Measurements from ENCODE around the gene MAEA.
"Not testable (repeated sequence)": the region's sequence is repeated elsewhere in the genome, so short reads cannot be mapped to it uniquely, and the experiment has no call there.

The MAEA gene

DNA sequence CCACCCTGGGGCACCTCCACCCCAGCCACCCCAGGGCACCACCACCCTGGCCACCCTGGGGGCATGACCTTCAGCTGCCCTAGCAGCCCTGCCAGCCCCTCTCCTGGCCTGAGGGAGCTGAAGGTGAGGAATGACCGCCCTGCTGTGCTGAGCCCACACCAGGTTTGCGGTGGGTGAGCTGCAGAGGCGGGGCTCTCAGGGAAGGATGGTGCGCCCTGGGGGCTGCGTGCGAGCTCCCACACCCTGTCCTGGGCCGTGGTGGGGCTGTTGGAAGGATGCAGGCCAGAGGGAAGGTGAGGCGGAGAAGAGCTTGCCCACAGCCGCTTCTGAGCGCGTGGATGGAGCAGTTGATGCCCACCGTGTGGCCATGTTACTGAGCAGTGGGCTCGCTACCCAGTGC, 75.1 kb downstream of the MAEA start:
- H3K4me3 Mint-ChIP-seq: no peak overlapping the region
- no peak for DNase-seq (ENCODE audit: low spot score)
- H3K9me3 Mint-ChIP-seq: no peaks in the 10 kb centered on the region
- H3K36me3 Mint-ChIP-seq (ENCODE audit: low read depth): no peaks in the 10 kb centered on the region
- no peaks in the 10 kb centered on the region for H3K27me3 Mint-ChIP-seq (ENCODE audit: low read depth)
- no peaks in the 10 kb centered on the region for H3K4me1 Mint-ChIP-seq (ENCODE audit: low read depth)
- H3K27ac Mint-ChIP-seq: no peak overlapping the region

DNA sequence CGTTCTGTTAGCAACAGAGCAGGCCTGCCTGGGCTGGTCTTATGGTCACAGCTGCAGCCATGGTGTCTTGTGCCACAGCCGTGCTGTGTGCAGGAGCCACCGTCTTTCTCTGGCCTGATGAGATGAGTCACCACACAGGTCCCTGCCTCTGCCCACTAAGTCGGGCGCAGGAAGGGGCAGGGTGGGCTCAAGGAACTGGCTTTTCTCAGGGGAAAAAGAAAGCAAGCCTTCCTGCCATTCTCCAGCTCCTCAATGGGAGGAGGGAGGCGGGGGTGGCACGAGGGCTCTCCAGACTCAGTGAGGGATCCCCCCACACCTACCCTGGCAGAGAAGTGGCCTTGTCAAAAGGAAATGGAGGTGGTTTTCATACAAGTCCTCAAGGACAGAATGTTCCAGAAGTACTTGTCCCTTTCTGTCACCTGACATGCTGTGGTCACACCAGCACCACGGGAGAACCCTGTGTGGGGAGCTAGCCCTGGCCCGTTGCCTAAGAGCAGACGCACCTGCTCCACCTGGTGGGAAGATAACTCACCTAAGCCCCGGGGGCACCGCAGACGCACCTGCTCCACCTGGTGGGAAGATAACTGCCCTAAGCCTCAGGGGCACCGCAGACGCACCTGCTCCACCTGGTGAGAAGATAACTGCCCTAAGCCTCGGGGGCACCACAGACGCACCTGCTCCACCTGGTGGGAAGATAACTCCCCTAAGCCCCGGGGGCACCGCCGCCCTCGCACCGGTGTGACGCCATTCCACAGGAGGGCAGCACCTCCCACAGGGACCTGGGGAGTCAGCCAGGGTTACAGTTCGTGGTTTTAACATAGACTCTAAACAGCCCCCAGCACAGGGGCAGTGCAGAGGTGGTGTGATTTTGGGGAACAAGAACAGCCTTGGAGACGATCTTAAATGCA, 75.8 kb downstream of the MAEA start:
- H3K4me1 Mint-ChIP-seq (ENCODE audit: low read depth): no peaks in the 10 kb centered on the region
- no peaks in the 10 kb centered on the region for H3K36me3 Mint-ChIP-seq (ENCODE audit: low read depth)
- DNase-seq (ENCODE audit: low spot score): no peak
- H3K27ac Mint-ChIP-seq: no peak overlapping the region
- H3K27me3 Mint-ChIP-seq (ENCODE audit: low read depth): no peaks in the 10 kb centered on the region
- H3K9me3 Mint-ChIP-seq: no peaks in the 10 kb centered on the region
- no peak overlapping the region for H3K4me3 Mint-ChIP-seq

DNA sequence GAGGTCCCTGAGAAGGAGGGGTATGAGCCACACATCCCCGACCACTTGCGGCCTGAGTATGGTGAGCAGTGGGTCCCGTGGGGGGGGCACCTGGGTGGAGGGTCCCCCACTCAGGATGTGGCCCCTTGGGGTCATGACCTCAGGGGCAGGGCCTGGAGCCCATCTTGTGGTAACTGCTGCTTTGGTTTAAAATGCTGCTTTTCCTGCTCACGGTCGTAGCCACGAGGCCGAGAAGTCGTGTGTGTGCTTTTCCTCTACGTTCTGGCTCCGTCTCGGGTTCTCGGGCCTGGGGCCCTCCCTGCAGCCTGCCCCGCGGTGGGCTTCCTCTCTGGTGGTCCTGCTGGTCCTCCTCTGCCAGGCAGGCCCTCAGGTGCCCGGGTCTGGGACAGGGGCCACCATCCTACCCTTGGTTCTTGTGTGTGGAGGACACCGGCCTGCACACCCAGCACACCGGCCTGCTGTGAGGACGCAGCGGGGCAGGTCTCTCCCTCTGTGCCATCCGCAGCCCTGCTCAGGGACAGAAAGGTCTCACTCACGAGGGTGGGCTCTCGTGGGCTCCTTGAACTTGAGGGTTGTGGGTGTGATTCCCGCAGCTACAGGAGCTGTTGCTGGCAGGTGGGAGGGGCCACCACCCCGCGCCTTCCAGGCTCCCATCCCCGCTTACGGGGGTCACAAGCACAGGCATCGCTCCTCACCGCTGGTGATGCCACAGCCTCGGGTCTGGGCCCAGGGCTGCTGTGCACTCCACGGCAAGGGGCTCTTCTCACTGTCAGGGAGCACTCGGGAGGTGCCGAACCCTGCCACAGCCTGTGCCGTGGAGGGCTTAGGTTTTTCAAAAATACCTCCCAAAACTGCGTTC, 76.9 kb downstream of the MAEA start:
- DNase-seq (ENCODE audit: low spot score): no peak
- Mint-ChIP-seq H3K9me3 (no peaks in the 10 kb centered on the region), H3K27ac (no peak overlapping the region), H3K36me3 (ENCODE audit: low read depth) (no peaks in the 10 kb centered on the region), H3K27me3 (ENCODE audit: low read depth) (no peaks in the 10 kb centered on the region), H3K4me3 (no peak overlapping the region), H3K4me1 (ENCODE audit: low read depth) (no peaks in the 10 kb centered on the region)

DNA sequence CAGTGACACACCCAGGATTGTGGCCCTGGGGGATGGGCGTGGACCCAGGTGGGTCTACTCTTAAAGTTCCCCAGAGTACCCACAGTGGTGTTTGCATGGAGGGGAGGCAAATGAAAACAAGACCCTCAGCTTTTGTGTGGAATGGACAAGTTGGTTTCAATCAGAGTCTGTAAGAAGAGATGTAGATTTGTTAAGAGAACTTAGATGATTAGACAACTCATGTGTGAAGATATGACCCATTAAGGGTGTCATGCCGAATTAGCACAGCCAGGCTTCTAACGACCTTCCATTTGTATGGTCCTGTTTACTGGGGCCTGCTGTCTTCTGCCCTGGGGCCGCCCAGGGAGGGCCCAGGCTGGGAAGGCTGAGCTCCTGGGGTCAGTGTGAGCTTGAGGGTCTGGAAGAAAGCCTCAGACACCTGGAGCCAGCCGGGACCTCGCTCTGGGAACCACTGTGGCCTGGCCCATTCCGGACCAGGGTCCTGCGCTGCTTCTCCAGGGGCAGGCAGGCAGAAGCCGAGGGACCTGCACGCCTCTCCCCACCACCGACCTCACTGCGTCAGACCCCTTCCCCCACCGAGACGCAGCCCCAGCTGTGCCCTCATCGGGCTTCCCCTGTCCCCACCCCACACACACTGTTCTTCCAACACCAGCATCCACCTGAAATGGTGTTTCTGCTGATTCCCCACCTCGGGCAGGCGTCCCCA, 77.7 kb downstream of the MAEA start:
- DNase-seq (ENCODE audit: low spot score): no peak
- H3K4me3 Mint-ChIP-seq: no peak overlapping the region
- no peaks in the 10 kb centered on the region for H3K27me3 Mint-ChIP-seq (ENCODE audit: low read depth)
- no peaks in the 10 kb centered on the region for H3K4me1 Mint-ChIP-seq (ENCODE audit: low read depth)
- no peaks in the 10 kb centered on the region for H3K36me3 Mint-ChIP-seq (ENCODE audit: low read depth)
- no peaks in the 10 kb centered on the region for H3K9me3 Mint-ChIP-seq
- H3K27ac Mint-ChIP-seq: no peak overlapping the region

DNA sequence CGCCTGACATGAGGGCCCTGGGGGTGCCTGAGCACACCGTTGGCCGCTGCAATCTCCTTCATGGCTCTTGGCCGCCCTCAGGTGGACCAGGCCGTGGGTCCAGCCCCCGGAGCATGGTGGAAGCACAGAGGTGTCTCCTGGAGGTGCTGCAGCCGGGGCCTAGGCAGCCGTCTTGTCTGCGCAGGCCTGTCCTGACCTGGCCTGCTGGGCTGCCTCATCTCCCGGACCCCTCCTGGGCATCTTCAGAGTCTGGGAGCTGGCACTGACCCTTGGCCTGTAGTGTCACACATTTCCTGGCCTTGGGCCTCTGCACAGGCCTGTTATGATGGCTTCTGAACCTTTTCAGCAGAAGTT, 78.2 kb downstream of the MAEA start:
- no peaks in the 10 kb centered on the region for H3K36me3 Mint-ChIP-seq (ENCODE audit: low read depth)
- H3K4me3 Mint-ChIP-seq: no peak overlapping the region
- no peaks in the 10 kb centered on the region for H3K4me1 Mint-ChIP-seq (ENCODE audit: low read depth)
- no peak overlapping the region for H3K27ac Mint-ChIP-seq
- H3K27me3 Mint-ChIP-seq (ENCODE audit: low read depth): no peaks in the 10 kb centered on the region
- no peaks in the 10 kb centered on the region for H3K9me3 Mint-ChIP-seq
- no peak for DNase-seq (ENCODE audit: low spot score)

DNA sequence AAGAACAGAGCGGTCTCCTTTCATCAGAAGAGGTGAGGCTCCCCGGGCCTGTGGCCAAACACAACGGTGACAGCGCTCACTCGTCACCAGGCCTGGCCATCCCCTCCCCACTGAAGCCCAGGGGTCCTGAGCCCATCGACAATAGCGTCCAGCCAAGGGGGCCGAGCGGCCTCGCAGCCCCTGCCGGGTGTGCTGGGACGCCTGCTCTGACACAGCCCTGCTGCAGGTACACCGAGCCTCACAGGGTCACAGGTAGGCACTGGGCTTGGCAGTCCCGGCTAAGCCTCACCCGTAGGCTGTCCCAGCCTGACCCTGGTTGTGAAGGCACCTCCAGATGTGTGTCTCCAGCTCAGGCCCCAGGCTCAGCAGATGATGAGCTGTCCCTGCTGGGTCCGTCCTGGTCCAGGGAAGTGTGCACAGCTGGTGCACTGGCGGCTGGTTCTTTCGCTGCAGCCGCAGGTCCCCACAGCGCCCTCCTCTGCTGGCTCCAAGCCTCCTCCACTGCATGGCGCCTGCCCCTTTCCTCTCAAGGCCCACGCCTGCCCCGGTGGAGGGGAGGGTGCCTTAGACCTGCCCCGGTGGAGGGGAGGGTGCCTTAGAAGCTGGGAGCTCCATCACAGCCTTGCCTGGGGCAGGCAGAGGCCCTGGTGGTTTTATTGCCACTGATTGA, 78.9 kb downstream of the MAEA start:
- Mint-ChIP-seq H3K4me1 (ENCODE audit: low read depth) (no peaks in the 10 kb centered on the region), H3K27ac (no peak overlapping the region), H3K9me3 (no peaks in the 10 kb centered on the region), H3K36me3 (ENCODE audit: low read depth) (no peaks in the 10 kb centered on the region), H3K27me3 (ENCODE audit: low read depth) (no peaks in the 10 kb centered on the region), H3K4me3 (no peak overlapping the region)
- no peak for DNase-seq (ENCODE audit: low spot score)

DNA sequence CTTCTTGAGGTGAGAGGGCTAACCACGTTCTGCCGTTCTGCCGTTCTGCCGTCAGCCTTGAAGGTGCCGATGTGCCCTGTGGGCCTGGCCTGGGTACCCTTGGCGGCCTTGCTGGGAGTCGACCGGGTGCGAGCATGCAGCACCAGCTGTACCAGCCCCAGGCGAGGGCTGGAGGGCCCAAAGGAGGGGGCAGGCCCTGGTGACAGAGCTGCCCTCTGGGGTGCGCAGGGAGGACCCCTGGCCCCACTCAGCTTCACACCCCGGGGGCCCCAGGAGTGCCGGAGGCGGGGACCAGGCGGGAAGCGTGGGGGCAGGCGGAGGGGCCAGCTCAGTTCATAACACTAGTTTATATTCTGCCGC, 79.4 kb downstream of the MAEA start:
- H3K4me1 Mint-ChIP-seq (ENCODE audit: low read depth): no peaks in the 10 kb centered on the region
- no peak overlapping the region for H3K27ac Mint-ChIP-seq
- H3K27me3 Mint-ChIP-seq (ENCODE audit: low read depth): no peaks in the 10 kb centered on the region
- DNase-seq (ENCODE audit: low spot score): no peak
- H3K36me3 Mint-ChIP-seq (ENCODE audit: low read depth): no peaks in the 10 kb centered on the region
- no peak overlapping the region for H3K4me3 Mint-ChIP-seq
- H3K9me3 Mint-ChIP-seq: no peaks in the 10 kb centered on the region

DNA sequence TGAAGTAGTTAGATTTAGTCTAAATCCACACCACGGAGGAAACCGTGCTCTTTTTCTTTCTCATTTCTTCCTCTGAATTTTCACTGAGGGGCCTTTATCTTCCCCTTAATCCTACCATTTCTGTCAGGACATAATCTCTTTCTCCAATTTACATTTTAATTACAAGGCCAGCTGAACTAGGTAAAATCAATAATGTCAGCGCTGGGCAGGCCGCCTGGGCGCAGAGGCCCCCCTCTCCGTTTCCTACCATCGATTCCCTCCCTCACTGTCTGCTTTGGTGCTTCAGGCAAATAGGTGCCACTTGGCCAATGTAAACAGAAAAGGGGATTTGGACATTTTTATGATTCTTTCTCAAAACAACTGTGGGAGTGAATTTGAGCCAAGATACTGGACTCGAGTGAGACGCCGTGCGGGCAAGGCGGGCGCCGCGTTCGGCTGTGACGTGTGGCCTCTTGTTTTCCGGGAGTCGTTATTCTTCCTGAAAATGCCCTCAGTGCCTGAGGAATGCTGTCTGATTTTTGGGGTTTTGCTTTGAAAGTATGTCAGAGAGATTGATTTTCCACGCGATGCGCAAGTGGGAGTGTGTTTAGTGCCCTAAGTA, 79.9 kb downstream of the MAEA start:
- H3K4me3 Mint-ChIP-seq: no peak overlapping the region

DNA sequence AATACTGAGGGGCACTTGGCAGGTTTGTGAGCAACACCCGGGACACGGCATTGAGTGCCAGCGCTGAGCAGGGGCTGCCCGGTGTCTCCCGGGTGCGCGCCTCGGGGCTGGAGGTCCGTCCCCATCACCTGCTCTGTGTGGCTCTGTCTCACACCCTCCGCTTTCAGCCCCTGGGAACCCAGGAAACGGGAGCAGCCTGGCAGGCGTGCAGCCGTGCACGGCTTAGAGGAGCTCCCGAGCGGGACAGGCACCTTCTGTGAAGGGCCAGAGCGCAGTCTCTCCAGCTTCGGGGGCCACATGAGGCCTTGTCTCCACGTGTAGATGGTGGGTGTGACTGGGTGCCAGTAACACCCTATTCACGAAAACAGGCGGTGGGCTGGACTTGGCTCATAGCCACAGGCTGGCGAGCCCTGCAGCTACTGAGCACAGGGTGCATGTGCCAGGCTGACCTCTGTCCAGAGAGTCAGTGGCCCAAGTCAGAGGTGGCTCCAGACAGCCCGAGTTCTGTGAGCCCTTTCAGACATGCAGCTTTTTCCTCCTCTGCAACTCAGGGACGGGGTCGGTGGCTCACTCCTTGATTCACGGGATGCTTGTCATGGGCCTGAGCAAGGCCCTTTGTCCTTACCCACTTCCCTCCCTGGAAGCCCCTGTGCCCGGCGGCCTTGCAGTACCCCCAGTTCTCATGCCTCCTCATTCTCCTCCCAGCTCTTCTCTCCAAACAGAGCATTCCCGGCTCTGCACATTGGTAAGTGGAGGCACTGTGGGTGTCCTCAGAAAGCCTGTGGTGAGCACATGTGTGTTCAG, 80.8 kb downstream of the MAEA start:
- no peaks in the 10 kb centered on the region for H3K27me3 Mint-ChIP-seq (ENCODE audit: low read depth)
- DNase-seq (ENCODE audit: low spot score): no peak

More for the DNA sequence above, 79.9 kb downstream of the MAEA start:
- no peak for DNase-seq (ENCODE audit: low spot score)
- Mint-ChIP-seq H3K4me1 (ENCODE audit: low read depth) (no peaks in the 10 kb centered on the region), H3K36me3 (ENCODE audit: low read depth) (no peaks in the 10 kb centered on the region), H3K27me3 (ENCODE audit: low read depth) (no peaks in the 10 kb centered on the region), H3K9me3 (no peaks in the 10 kb centered on the region), H3K27ac (no peak overlapping the region)

DNA sequence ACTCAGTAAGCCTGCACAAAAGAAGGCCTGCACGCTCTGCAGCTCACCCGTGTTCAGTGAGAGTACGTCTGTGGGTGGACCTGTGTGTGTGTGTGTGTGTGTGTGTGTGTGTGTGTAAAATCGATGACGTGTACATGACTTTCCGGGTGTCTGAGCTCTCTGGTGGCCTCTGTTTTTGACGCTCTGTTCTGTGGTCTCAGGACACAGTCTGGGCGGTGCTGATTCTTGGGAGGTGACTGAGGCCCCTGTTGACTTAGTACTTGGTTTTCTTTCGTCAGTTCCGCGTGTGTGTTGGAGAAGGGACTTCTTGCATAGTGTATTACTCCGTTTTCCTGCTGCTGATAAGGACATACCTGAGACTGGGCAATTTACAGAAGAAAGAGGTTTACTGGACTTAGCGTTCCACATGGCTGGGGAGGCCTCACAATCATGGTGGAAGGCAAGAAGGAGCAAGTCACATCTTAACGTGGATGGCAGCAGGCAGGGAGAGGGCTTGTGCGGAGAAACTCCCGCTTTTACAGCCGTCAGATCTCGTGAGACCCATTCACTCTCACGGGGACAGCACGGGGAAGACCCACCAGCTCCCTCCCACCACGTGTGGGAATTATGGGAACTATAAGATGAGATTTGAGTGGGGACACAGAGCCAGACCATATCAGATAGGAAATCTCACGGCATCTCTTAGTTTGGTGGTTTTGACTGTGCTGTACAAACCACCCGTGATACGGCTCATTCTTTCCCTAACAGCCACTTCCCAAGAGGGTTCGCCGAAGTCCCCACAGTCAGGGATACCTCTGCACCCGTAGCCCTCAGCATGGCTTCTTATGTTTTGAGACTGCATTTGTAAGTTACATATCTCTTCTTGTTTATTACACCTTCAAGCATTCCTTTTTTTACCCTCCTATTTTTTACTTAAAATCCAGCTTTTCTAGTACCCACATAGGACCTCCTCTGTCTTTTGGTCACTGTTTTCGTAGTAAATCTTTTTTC, 81.8 kb downstream of the MAEA start:
- Mint-ChIP-seq H3K4me3 (no peak overlapping the region), H3K9me3 (no peaks in the 10 kb centered on the region), H3K27ac (no peak overlapping the region), H3K4me1 (ENCODE audit: low read depth) (no peaks in the 10 kb centered on the region), H3K27me3 (ENCODE audit: low read depth) (no peaks in the 10 kb centered on the region), H3K36me3 (ENCODE audit: low read depth) (no peaks in the 10 kb centered on the region)
- DNase-seq (ENCODE audit: low spot score): no peak

More for the DNA sequence above, 80.8 kb downstream of the MAEA start:
- Mint-ChIP-seq H3K36me3 (ENCODE audit: low read depth) (no peaks in the 10 kb centered on the region), H3K4me3 (no peak overlapping the region), H3K4me1 (ENCODE audit: low read depth) (no peaks in the 10 kb centered on the region), H3K27ac (no peak overlapping the region), H3K9me3 (no peaks in the 10 kb centered on the region)

DNA sequence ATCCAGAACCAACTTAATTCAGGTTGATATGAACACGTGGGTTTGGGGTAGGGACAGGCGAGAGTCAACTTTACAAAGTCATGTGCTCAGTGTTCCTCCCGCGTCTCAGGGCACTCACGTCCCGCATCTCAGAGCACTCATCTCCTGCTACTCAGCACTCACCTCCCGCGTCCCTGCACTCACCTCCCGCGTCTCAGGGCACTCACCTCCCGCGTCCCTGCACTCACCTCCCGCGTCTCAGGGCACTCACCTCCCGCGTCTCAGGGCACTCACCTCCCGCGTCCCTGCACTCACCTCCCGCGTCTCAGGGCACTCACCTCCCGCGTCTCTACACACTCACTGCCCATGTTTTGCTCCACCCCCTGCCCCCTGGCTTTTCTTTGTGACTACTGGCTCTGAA, 82.9 kb downstream of the MAEA start:
- H3K4me3 Mint-ChIP-seq; H3K4me1 Mint-ChIP-seq (ENCODE audit: low read depth); H3K27me3 Mint-ChIP-seq (ENCODE audit: low read depth); H3K36me3 Mint-ChIP-seq (ENCODE audit: low read depth); H3K9me3 Mint-ChIP-seq; H3K27ac Mint-ChIP-seq; DNase-seq (ENCODE audit: low spot score): not testable (repeated sequence)
